C4-2B (cell line): ENCODE results near the gene ARPC1B.
"Not testable (repeated sequence)": the region's sequence is repeated elsewhere in the genome, so short reads cannot be mapped to it uniquely, and the experiment has no call there.

Experiments used
- H3K27ac ChIP-seq: fragments of 450-650 bp; 2 replicates; pipeline ENCODE4 v1.5.1; 2017
- ZFX ChIP-seq: fragments of 450-650 bp; IDR thresholded peaks from 2 replicates; pipeline ENCODE4 v1.6.1; 2017
- TF ChIP-seq, protein P1 (sequence below): fragments of 450-650 bp; conservative IDR thresholded peaks from 2 replicates; pipeline ENCODE4 v1.5.1; 2017; ENCODE audit warnings: mild to moderate bottlenecking

The ARPC1B gene

GRCh38 chr7:99340659-99341058 lies 33.9 kb upstream of the ARPC1B start:
- H3K27ac ChIP-seq = no peak overlapping the region
- TF ChIP-seq, protein P1, sequence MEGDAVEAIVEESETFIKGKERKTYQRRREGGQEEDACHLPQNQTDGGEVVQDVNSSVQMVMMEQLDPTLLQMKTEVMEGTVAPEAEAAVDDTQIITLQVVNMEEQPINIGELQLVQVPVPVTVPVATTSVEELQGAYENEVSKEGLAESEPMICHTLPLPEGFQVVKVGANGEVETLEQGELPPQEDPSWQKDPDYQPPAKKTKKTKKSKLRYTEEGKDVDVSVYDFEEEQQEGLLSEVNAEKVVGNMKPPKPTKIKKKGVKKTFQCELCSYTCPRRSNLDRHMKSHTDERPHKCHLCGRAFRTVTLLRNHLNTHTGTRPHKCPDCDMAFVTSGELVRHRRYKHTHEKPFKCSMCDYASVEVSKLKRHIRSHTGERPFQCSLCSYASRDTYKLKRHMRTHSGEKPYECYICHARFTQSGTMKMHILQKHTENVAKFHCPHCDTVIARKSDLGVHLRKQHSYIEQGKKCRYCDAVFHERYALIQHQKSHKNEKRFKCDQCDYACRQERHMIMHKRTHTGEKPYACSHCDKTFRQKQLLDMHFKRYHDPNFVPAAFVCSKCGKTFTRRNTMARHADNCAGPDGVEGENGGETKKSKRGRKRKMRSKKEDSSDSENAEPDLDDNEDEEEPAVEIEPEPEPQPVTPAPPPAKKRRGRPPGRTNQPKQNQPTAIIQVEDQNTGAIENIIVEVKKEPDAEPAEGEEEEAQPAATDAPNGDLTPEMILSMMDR = no peak
- TF ChIP-seq ZFX = no peak

DNA sequence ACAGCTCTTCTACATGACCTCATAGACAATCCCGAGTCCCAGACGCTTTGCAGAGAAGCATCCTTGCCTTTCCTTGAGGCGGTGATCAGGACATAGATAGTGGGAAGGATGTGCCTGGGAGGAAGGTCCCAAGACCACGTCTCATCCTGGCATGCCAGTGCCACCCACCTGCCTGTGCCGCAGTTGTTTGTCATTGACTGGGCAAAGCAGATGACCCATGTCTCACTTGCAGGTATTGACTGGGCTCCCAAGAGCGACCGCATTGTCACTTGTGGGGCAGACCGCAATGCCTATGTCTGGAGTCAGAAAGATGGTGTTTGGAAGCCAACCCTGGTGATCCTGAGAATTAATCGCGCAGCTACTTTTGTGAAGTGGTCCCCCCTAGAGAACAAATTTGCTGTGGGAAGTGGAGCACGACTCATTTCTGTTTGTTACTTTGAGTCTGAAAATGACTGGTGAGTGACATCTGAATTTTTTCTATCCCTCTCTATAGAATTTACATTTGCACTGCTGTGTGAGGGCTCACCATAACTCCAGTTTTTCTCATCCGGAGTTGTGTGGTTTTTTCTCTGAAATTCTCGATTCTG lies 30.4 kb upstream of the ARPC1B start:
- no peak for TF ChIP-seq ZFX
- TF ChIP-seq, protein P1 = no peak
- H3K27ac ChIP-seq = no peak overlapping the region

DNA sequence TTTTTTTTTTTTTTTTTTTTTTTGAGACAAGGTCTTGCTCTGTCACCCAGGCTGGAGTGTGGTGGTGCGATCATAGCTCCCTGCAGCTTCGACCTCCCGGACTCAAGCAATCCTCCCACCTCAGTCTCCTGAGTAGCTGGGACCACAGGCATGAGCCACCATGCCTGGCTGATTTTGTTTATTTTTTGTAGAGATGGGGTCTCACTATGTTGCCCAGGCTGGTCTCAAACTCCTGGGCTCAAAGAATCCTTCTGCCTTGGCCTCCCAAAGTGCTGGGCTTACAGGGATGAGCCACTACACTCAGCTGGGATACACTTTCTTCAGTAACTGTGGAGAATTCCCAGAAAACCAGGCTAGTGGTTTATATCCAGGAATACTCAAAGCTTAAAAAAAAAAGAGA lies 23.9 kb upstream of the ARPC1B start:
- H3K27ac ChIP-seq = not testable (repeated sequence)

- H3K27ac ChIP-seq = no peak overlapping the region
- TF ChIP-seq, protein P1 = no peak
- TF ChIP-seq ZFX = no peak
Measured at GRCh38 chr7:99352247-99352646, 22.3 kb upstream of the ARPC1B start.

- H3K27ac ChIP-seq = no peak overlapping the region
- TF ChIP-seq, protein P1 = no peak
- TF ChIP-seq ZFX = no peak
Measured at GRCh38 chr7:99355098-99355497, 19.4 kb upstream of the ARPC1B start.

- no peak overlapping the region for H3K27ac ChIP-seq
- no peak for TF ChIP-seq ZFX
- TF ChIP-seq, protein P1 = no peak
Measured at GRCh38 chr7:99357701-99358490, 16.6 kb upstream of the ARPC1B start.

GRCh38 chr7:99358521-99358920 lies 16.0 kb upstream of the ARPC1B start:
- not testable (repeated sequence) for H3K27ac ChIP-seq

GRCh38 chr7:99359465-99360154 lies 14.9 kb upstream of the ARPC1B start:
- no peak overlapping the region for H3K27ac ChIP-seq
- TF ChIP-seq, protein P1 = no peak
- TF ChIP-seq ZFX = no peak
